HCT116 (cell line): Measurements from ENCODE around the gene PFKFB3. TPM values are rescaled to one million over a fixed set of nuclear protein-coding genes. Genes with fewer than 3 reads are reported as not detected.

Experiments used
- ATAC-seq: fragments of 200-7000 bp; cut with Tn5 transposase; 2 replicates; pipeline ENCODE4 v1.9.1; 2020; ENCODE audit warnings: mild to moderate bottlenecking, moderate library complexity
- BruUV-seq: library from RNA; stranded (reverse); fragments of 400-500 nt; replicated peaks from 2 replicates; lab custom pipeline; 2021; lab: Mats Ljungman, UMichigan
- CTCF ChIA-PET: fragments of 300-600 bp; sonication (Branson Sonifier 250); formaldehyde crosslinking; loops from one replicate; lab custom pipeline; 2021; ENCODE audit warnings: antibody characterized with exemption; lab: Charles Lee
- POLR2A ChIA-PET: fragments of 300-600, 350-600 bp; sonication (Branson Sonifier 250); formaldehyde crosslinking; loops from one replicate; lab custom pipeline; 2021; ENCODE audit warnings: antibody characterized with exemption; lab: Charles Lee
- RAD21 ChIA-PET, 2 experiments: fragments of 300-600 bp; sonication (Branson Sonifier 250); formaldehyde crosslinking; loops; one replicate each; lab custom pipeline; 2023; ENCODE audit warnings: low total read pairs in 2 of 2; ENCODE audit not compliant: uncharacterized antibody in 2 of 2, unreplicated experiment in 2 of 2, low non-redundant PET in 1 of 2; lab: Charles Lee
- DNase-seq: peaks from one replicate; pipeline ENCODE4 v3.0.0-alpha.2; 2010; ENCODE audit warnings: low read depth, low spot score
- H2AFZ ChIP-seq: fragments of 200-600 bp; shearing (Covaris generic), sonication (generic); 2 replicates; pipeline ENCODE4 v1.6.1; 2017; ENCODE audit warnings: low read depth, mixed run types, mixed read lengths, antibody characterized with exemption, low read length; ENCODE audit not compliant: poor library complexity, severe bottlenecking
- H3K27ac ChIP-seq: 2 replicates; pipeline ENCODE4 v1.5.1; 2012; ENCODE audit warnings: low read depth, low read length
- H3K27me3 ChIP-seq: fragments of 200-600 bp; sonication (generic); 2 replicates; pipeline ENCODE4 v1.6.1; 2016; ENCODE audit warnings: mixed run types, low read length, mixed read lengths; ENCODE audit not compliant: insufficient read depth
- H3K36me3 ChIP-seq, 2 experiments: fragments of 200-500 bp in 1 of 2; fragments of 200-600 bp in 1 of 2; sonication (Bioruptor generic) in 1 of 2; sonication (generic) in 1 of 2; 2 replicates each; pipeline versions ENCODE4 v1.5.1 to v1.6.1; 2014 to 2016; ENCODE audit warnings: low read length in 2 of 2, inconsistent platforms in 1 of 2, mixed read lengths in 1 of 2, mixed run types in 1 of 2; ENCODE audit not compliant: insufficient read depth in 2 of 2, control insufficient read depth in 1 of 2
- H3K4me1 ChIP-seq, 2 experiments: fragments of 200-600 bp in 1 of 2; sonication (generic) in 1 of 2; 2 replicates each; pipeline versions ENCODE4 v1.5.1 to v1.6.1; 2012 to 2017; ENCODE audit warnings: low read length in 2 of 2, inconsistent platforms in 1 of 2, mild to moderate bottlenecking in 1 of 2, mixed read lengths in 1 of 2, mixed run types in 1 of 2, moderate library complexity in 1 of 2; ENCODE audit not compliant: insufficient read depth in 2 of 2, control insufficient read depth in 1 of 2
- H3K4me2 ChIP-seq: fragments of 200-600 bp; sonication (generic); 2 replicates; pipeline ENCODE4 v1.6.1; 2017; ENCODE audit warnings: mixed run types, low read length, mixed read lengths
- H3K4me3 ChIP-seq, 2 experiments: fragments of 200-600 bp in 1 of 2; sonication (generic) in 1 of 2; replicated peaks in 1 of 2; 2 replicates each; pipeline ENCODE4 v1.5.1; 2011 to 2016; ENCODE audit warnings: low read length in 2 of 2, control low read depth in 1 of 2, low read depth in 1 of 2, mild to moderate bottlenecking in 1 of 2, mixed read lengths in 1 of 2, mixed run types in 1 of 2
- H3K79me2 ChIP-seq: fragments of 200-600 bp; sonication (generic); 2 replicates; pipeline ENCODE4 v1.6.1; 2017; ENCODE audit warnings: mild to moderate bottlenecking, mixed run types, low read length, moderate library complexity, mixed read lengths; ENCODE audit not compliant: insufficient read depth
- H3K9ac ChIP-seq: fragments of 200-600 bp; sonication (generic); 2 replicates; pipeline ENCODE4 v1.6.1; 2016; ENCODE audit warnings: low read length, mixed read lengths
- H3K9me2 ChIP-seq: fragments of 200-600 bp; sonication (generic), shearing (Covaris generic); 2 replicates; pipeline ENCODE4 v1.6.1; 2017; ENCODE audit warnings: mixed run types, mild to moderate bottlenecking, moderate library complexity; ENCODE audit not compliant: insufficient read depth
- H3K9me3 ChIP-seq, 2 experiments: fragments of 200-500 bp in 1 of 2; fragments of 200-600 bp in 1 of 2; sonication (Bioruptor generic) in 1 of 2; sonication (generic) in 1 of 2; 2 replicates each; pipeline ENCODE4 v1.6.1; 2014 to 2017; ENCODE audit warnings: low read length in 2 of 2, mixed read lengths in 2 of 2, inconsistent platforms in 1 of 2, low read depth in 1 of 2, mild to moderate bottlenecking in 1 of 2, mixed run types in 1 of 2, moderate library complexity in 1 of 2; ENCODE audit not compliant: control insufficient read depth in 1 of 2, insufficient read depth in 1 of 2
- H4K20me1 ChIP-seq: fragments of 200-600 bp; sonication (generic), shearing (Covaris generic); 2 replicates; pipeline ENCODE4 v1.6.1; 2017; ENCODE audit warnings: mixed run types, mild to moderate bottlenecking, moderate library complexity; ENCODE audit not compliant: insufficient read depth
- EZH2phosphoT487 ChIP-seq: fragments of 200-600 bp; IDR thresholded peaks from 2 replicates; pipeline ENCODE4 v1.6.1; 2018; ENCODE audit warnings: antibody characterized with exemption, borderline replicate concordance
- FOSL1 ChIP-seq: IDR thresholded peaks from 2 replicates; pipeline ENCODE4 v1.6.1; 2012; ENCODE audit warnings: low read depth
- POLR2AphosphoS5 ChIP-seq: IDR thresholded peaks from 2 replicates; pipeline ENCODE4 v1.6.1; 2011; ENCODE audit warnings: mild to moderate bottlenecking, low read depth, low read length, moderate library complexity
- SRF ChIP-seq: IDR thresholded peaks from 2 replicates; pipeline ENCODE4 v1.6.1; 2012; ENCODE audit warnings: low read depth
- TCF7L2 ChIP-seq: IDR thresholded peaks from 2 replicates; pipeline ENCODE4 v1.7.0; 2011; ENCODE audit warnings: borderline replicate concordance, inconsistent platforms; ENCODE audit not compliant: insufficient read depth, insufficient read length; ENCODE audit errors: extremely low read depth
- ZNF274 ChIP-seq: fragments of 200-500 bp; sonication (Bioruptor generic); IDR thresholded peaks from 2 replicates; pipeline ENCODE4 v1.6.1; 2014; ENCODE audit warnings: mild to moderate bottlenecking, low read depth, low read length, inconsistent platforms
- intact Hi-C: fragments of 100-400 bp; cut with micrococcal nuclease; formaldehyde crosslinking; loops from 2 replicates; pipeline ENCODE4 v1.10.0; 2022
- total RNA-seq: library from RNA; stranded (reverse); gene quantifications from one replicate; pipeline ENCODE4 v1.2.1, GENCODE V29; 2021; ENCODE audit not compliant: unreplicated experiment
- TF ChIP-seq, protein P1 (sequence below): IDR thresholded peaks from 2 replicates; pipeline ENCODE4 v1.6.1; 2012; ENCODE audit warnings: low read depth
- TF ChIP-seq, protein P2 (sequence below), 3 experiments: fragments of 200-600 bp in 1 of 3; sonication (generic) in 1 of 3; IDR thresholded peaks in 2 of 3; conservative IDR thresholded peaks in 1 of 3; 2 replicates each; pipeline ENCODE4 v1.5.1; 2012 to 2017; ENCODE audit warnings: low read depth in 2 of 3, low read length in 2 of 3, antibody characterized with exemption in 1 of 3, borderline replicate concordance in 1 of 3, control low read depth in 1 of 3, mild to moderate bottlenecking in 1 of 3, mixed read lengths in 1 of 3, mixed run types in 1 of 3, moderate library complexity in 1 of 3; ENCODE audit not compliant: insufficient read depth in 1 of 3

The PFKFB3 gene
- total RNA-seq, 1 experiment from 2014 or later, result 50.8 TPM

DNA sequence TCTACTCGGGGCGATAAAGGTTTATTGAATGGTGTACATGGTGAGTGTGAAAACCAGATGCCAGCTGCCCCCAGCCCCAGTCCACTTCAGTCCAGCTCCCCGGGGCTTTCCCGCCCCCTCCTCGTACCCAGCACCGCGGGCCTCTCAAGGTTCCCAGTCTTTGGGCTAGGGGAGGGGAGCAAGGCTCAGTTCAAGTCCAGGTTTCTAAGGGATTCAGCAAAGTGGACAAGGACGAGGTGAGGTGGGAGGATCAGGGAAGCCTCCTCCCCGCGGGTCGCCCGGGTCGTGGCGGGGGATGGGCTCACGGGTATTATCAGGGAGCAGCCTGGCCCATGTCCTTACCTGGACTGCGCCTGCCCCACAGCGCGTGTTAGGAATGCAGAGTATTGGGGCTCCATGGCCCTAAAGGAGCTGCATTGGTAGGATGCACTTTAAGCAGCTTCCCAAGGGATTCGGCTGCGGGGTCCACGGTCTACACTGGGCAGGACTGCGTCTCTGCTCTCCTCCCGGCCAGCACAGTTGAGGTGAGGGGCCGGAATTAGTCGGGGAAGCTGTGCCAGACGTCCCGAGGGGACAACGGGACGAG is 541 bp upstream of the PFKFB3 start:
- Histone ChIP-seq H3K27me3 (no peaks in the 10 kb centered on the region), H3K27ac (peak overlapping the region; percentile 39; the same call in 1 of the 2 replicates), H3K36me3 (no peaks in the 10 kb centered on the region), H3K9me3 (no peaks in the 10 kb centered on the region), H3K4me1 (peaks cover 0 to 27% of the 10 kb centered on the region in 2 experiments; a peak in 3 of 4 replicates), H3K4me2 (peak overlapping the region; percentile 98), H3K79me2 (peaks cover 30% of the 10 kb centered on the region), H2AFZ (no peak overlapping the region), H4K20me1 (no peaks in the 10 kb centered on the region), H3K9me2 (no peaks in the 10 kb centered on the region), H3K9ac (no peak overlapping the region), H3K4me3 (peak overlapping the region in 1 of 2 experiments; percentile 74; a peak in 2 of 4 replicates)
- POLR2A ChIA-PET, result interaction anchor here (0.6 to 2.0 kb wide), 13 partner anchors 8 to 207 kb away, joined by 3 to 33 read pairs (median 3); no protein-coding TSS in a partner anchor
- TF ChIP-seq, protein P1, sequence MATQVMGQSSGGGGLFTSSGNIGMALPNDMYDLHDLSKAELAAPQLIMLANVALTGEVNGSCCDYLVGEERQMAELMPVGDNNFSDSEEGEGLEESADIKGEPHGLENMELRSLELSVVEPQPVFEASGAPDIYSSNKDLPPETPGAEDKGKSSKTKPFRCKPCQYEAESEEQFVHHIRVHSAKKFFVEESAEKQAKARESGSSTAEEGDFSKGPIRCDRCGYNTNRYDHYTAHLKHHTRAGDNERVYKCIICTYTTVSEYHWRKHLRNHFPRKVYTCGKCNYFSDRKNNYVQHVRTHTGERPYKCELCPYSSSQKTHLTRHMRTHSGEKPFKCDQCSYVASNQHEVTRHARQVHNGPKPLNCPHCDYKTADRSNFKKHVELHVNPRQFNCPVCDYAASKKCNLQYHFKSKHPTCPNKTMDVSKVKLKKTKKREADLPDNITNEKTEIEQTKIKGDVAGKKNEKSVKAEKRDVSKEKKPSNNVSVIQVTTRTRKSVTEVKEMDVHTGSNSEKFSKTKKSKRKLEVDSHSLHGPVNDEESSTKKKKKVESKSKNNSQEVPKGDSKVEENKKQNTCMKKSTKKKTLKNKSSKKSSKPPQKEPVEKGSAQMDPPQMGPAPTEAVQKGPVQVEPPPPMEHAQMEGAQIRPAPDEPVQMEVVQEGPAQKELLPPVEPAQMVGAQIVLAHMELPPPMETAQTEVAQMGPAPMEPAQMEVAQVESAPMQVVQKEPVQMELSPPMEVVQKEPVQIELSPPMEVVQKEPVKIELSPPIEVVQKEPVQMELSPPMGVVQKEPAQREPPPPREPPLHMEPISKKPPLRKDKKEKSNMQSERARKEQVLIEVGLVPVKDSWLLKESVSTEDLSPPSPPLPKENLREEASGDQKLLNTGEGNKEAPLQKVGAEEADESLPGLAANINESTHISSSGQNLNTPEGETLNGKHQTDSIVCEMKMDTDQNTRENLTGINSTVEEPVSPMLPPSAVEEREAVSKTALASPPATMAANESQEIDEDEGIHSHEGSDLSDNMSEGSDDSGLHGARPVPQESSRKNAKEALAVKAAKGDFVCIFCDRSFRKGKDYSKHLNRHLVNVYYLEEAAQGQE, result no peak
- TF ChIP-seq ZNF274, result no peak
- no peak for TF ChIP-seq POLR2AphosphoS5
- TF ChIP-seq, protein P2, sequence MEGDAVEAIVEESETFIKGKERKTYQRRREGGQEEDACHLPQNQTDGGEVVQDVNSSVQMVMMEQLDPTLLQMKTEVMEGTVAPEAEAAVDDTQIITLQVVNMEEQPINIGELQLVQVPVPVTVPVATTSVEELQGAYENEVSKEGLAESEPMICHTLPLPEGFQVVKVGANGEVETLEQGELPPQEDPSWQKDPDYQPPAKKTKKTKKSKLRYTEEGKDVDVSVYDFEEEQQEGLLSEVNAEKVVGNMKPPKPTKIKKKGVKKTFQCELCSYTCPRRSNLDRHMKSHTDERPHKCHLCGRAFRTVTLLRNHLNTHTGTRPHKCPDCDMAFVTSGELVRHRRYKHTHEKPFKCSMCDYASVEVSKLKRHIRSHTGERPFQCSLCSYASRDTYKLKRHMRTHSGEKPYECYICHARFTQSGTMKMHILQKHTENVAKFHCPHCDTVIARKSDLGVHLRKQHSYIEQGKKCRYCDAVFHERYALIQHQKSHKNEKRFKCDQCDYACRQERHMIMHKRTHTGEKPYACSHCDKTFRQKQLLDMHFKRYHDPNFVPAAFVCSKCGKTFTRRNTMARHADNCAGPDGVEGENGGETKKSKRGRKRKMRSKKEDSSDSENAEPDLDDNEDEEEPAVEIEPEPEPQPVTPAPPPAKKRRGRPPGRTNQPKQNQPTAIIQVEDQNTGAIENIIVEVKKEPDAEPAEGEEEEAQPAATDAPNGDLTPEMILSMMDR (IDR thresholded peaks at IDR 0.05 in 2 of 3, conservative IDR thresholded peaks at IDR 0.05 in 1 of 3; ENCODE audit: borderline replicate concordance in 1 of 3, insufficient read depth in 1 of 3, low read depth in 2 of 3, low read length in 2 of 3), result no peak
- TF ChIP-seq SRF, result no peak
- no peak for TF ChIP-seq FOSL1
- no peak for TF ChIP-seq TCF7L2
- no peak for TF ChIP-seq EZH2phosphoT487
- DNase-seq (no peak), ATAC-seq (peak; percentile 10)
- RAD21 ChIA-PET, result interaction anchor here (0.6 to 1.8 kb wide), 5 partner anchors 39 to 200 kb away, joined by 3 to 25 read pairs (median 3); no protein-coding TSS in a partner anchor
- BruUV-seq, result no TSS peak
- intact Hi-C loops, result loop anchor here (1.0 to 5.0 kb wide), 4 partner anchors 37 to 199 kb away; no protein-coding TSS in a partner anchor
- CTCF ChIA-PET, result interaction anchor here (0.8 to 1.8 kb wide), 15 partner anchors 8 to 571 kb away, joined by 3 to 118 read pairs (median 5); no protein-coding TSS in a partner anchor
